Esophagus muscularis mucosa (tissue), 3 donors: ENCODE measurements around the gene CDADC1.

Experiments used
- CTCF ChIP-seq, 3 experiments: fragments of 200-600 bp in 2 of 3; fragments of 450-650 bp in 1 of 3; sonication (generic) in 2 of 3; IDR thresholded peaks; one replicate each; pipeline ENCODE4 v1.5.1; 2017 to 2019; ENCODE audit warnings: antibody characterized with exemption in 3 of 3, mild to moderate bottlenecking in 2 of 3, moderate library complexity in 1 of 3
- POLR2A ChIP-seq: fragments of 450-650 bp; IDR thresholded peaks from one replicate; pipeline ENCODE4 v1.6.1; 2017; ENCODE audit warnings: antibody characterized with exemption, moderate library complexity, mild to moderate bottlenecking, low read depth

- TF ChIP-seq CTCF (IDR thresholded peaks at IDR 0.05): peak in 1 of 3 experiments; percentile 6
- TF ChIP-seq POLR2A: no peak
Measured at GRCh38 chr13:49220036-49220855, 27.5 kb upstream of the CDADC1 start, which contains the start of gene MLNR.
